K562 (cell line): ENCODE data around the gene RIPOR1. TPM values are rescaled to one million over a fixed set of nuclear protein-coding genes. Genes with fewer than 3 reads are reported as not detected.
A peak's percentile ranks its signal among the peaks of the same experiment; 100 is the strongest.

Source experiments
- ATAC-seq: fragments of 200-7000 bp; cut with Tn5 transposase; 3 replicates; pipeline ENCODE4 v1.9.1; 2020; ENCODE audit warnings: moderate library complexity
- BruUV-seq: library from RNA; stranded (reverse); fragments of 400-500 nt; replicated peaks from 2 replicates; lab custom pipeline; 2021; lab: Mats Ljungman, UMichigan
- CTCF ChIA-PET: fragments of 300-600 bp; formaldehyde crosslinking; extraction: SDS; loops from one replicate; lab custom pipeline; 2021; ENCODE audit warnings: low intra/inter-chr PET ratio; lab: Yijun Ruan, JAX
- POLR2A ChIA-PET: fragments of 300-600, 350-650 bp; sonication (Branson Sonifier 250); formaldehyde crosslinking; extraction: SDS; loops from one replicate; lab custom pipeline; 2021; ENCODE audit warnings: antibody characterized with exemption, inconsistent platforms; lab: Yijun Ruan, JAX
- DNase-seq, 4 experiments: peaks; one replicate each; pipeline versions ENCODE4 v3.0.0 to v3.0.0-alpha.2; 2011 to 2018; ENCODE audit warnings: low spot score in 3 of 4, mixed read lengths in 3 of 4; ENCODE audit errors: extremely low read depth in 1 of 4
- FAIRE-seq: peaks from 2 replicates; lab custom pipeline; 2011; peaks lifted over from hg19 to GRCh38; lab: Jason Lieb, UNC
- H2AFZ ChIP-seq: 2 replicates; pipeline ENCODE4 v1.6.0; 2011; ENCODE audit warnings: low read depth, low read length, control low read depth, inconsistent platforms
- H3K27ac ChIP-seq: fragments of 200-600 bp; 3 replicates; pipeline ENCODE4 v1.8.0; 2011; ENCODE audit warnings: low read depth, mild to moderate bottlenecking, control low read depth, inconsistent platforms, low read length, moderate library complexity, mixed read lengths; ENCODE audit errors: extremely low read depth
- H3K27me3 ChIP-seq, 2 experiments: fragments of 300-600 bp in 1 of 2; 2 replicates in 1 of 2; 3 replicates in 1 of 2; pipeline versions ENCODE4 v1.6.0 to v1.8.0; 2011; ENCODE audit warnings: inconsistent platforms in 2 of 2, low read length in 2 of 2, mild to moderate bottlenecking in 1 of 2, mixed read lengths in 1 of 2, moderate library complexity in 1 of 2; ENCODE audit not compliant: control insufficient read depth in 2 of 2, insufficient read depth in 2 of 2
- H3K36me3 ChIP-seq: fragments of 300-600 bp; 3 replicates; pipeline ENCODE4 v1.8.0; 2011; ENCODE audit warnings: mild to moderate bottlenecking, low read length, inconsistent platforms; ENCODE audit not compliant: control insufficient read depth, insufficient read depth
- H3K4me1 ChIP-seq, 2 experiments: fragments of 200-600 bp in 1 of 2; replicated peaks in 1 of 2; 2 replicates in 1 of 2; 3 replicates in 1 of 2; pipeline versions ENCODE4 v1.5.1 to v1.8.0; 2011; ENCODE audit warnings: inconsistent platforms in 2 of 2, low read length in 2 of 2, mild to moderate bottlenecking in 1 of 2, mixed read lengths in 1 of 2, moderate library complexity in 1 of 2; ENCODE audit not compliant: control insufficient read depth in 2 of 2, insufficient read depth in 2 of 2
- H3K4me2 ChIP-seq: 2 replicates; pipeline ENCODE4 v1.6.1; 2011; ENCODE audit warnings: low read length, control low read depth, inconsistent platforms, mixed read lengths; ENCODE audit not compliant: insufficient read depth
- H3K4me3 ChIP-seq: fragments of 200-600 bp; sonication (generic), shearing (Covaris generic); 2 replicates; pipeline ENCODE4 v1.5.1; 2016; ENCODE audit warnings: control low read depth, inconsistent platforms
- H3K79me2 ChIP-seq: fragments of 200-600 bp; 3 replicates; pipeline ENCODE4 v1.8.0; 2011; ENCODE audit warnings: low read length, inconsistent platforms; ENCODE audit not compliant: control insufficient read depth, insufficient read depth
- H3K9ac ChIP-seq, 2 experiments: 2 replicates each; pipeline versions ENCODE4 v1.6.0 to v1.6.1; 2011; ENCODE audit warnings: low read depth in 2 of 2, low read length in 2 of 2, control low read depth in 1 of 2, inconsistent platforms in 1 of 2, mild to moderate bottlenecking in 1 of 2, mixed read lengths in 1 of 2; ENCODE audit not compliant: insufficient read depth in 1 of 2
- H3K9me1 ChIP-seq: one replicate; pipeline ENCODE4 v1.6.0; 2011; ENCODE audit warnings: inconsistent platforms, mild to moderate bottlenecking, low read length, moderate library complexity; ENCODE audit not compliant: control insufficient read depth, insufficient read depth
- H3K9me3 ChIP-seq: replicated peaks from 2 replicates; pipeline ENCODE4 v1.5.1; 2011; ENCODE audit warnings: low read depth, low read length, inconsistent platforms; ENCODE audit not compliant: control insufficient read depth, insufficient read depth
- H4K20me1 ChIP-seq: replicated peaks from 2 replicates; pipeline ENCODE4 v1.6.1; 2011; ENCODE audit warnings: low read length, inconsistent platforms, mixed read lengths; ENCODE audit not compliant: control insufficient read depth, insufficient read depth
- BRF1 ChIP-seq: IDR thresholded peaks from 3 replicates; pipeline ENCODE4 v1.6.1; 2011; ENCODE audit warnings: borderline replicate concordance, mild to moderate bottlenecking; ENCODE audit not compliant: insufficient read length; ENCODE audit errors: extremely low read depth
- L3MBTL2 ChIP-seq: fragments of 450-650 bp; IDR thresholded peaks from 2 replicates; pipeline ENCODE4 v1.6.1; 2016; ENCODE audit warnings: mild to moderate bottlenecking, moderate library complexity
- PYGO2 ChIP-seq: fragments of 450-650 bp; IDR thresholded peaks from 2 replicates; pipeline ENCODE4 v1.6.1; 2016; ENCODE audit warnings: mild to moderate bottlenecking, missing genetic modification characterization, moderate library complexity, missing compliant biosample characterization
- RAD21 ChIP-seq, 2 experiments: fragments of 250-450 bp in 1 of 2; fragments of 450-650 bp in 1 of 2; sonication (Bioruptor Pico) in 1 of 2; formaldehyde crosslinking in 1 of 2; IDR thresholded peaks in 1 of 2; conservative IDR thresholded peaks in 1 of 2; 2 replicates each; pipeline versions ENCODE4 v1.4.0 to v1.8.0; 2020 to 2022; ENCODE audit warnings: mild to moderate bottlenecking in 2 of 2, moderate library complexity in 1 of 2
- RBM25 ChIP-seq: fragments of 200-400 bp; formaldehyde crosslinking; IDR thresholded peaks from 2 replicates; pipeline ENCODE4 v1.6.1; 2018; ENCODE audit warnings: low read length, low read depth, moderate library complexity; ENCODE audit not compliant: severe bottlenecking
- STAT6 ChIP-seq: sonication (generic); formaldehyde crosslinking; IDR thresholded peaks from 2 replicates; pipeline ENCODE4 v1.8.1; 2023; ENCODE audit warnings: mild to moderate bottlenecking, missing genetic modification reagents
- THRAP3 ChIP-seq: fragments of 450-650 bp; IDR thresholded peaks from 2 replicates; pipeline ENCODE4 v1.6.1; 2016; ENCODE audit warnings: mild to moderate bottlenecking, inconsistent platforms, borderline replicate concordance
- U2AF1 ChIP-seq: fragments of 200-400 bp; formaldehyde crosslinking; optimal IDR thresholded peaks from 2 replicates; pipeline ENCODE3; 2017; ENCODE audit warnings: mild to moderate bottlenecking, low read depth, low read length, moderate library complexity
- ZBTB5 ChIP-seq: fragments of 450-650 bp; IDR thresholded peaks from 2 replicates; pipeline ENCODE4 v1.6.1; 2017; ENCODE audit warnings: antibody characterized with exemption
- ZNF3 ChIP-seq: fragments of 250-450 bp; sonication (Bioruptor Pico); IDR thresholded peaks from 2 replicates; pipeline ENCODE4 v1.5.0; 2021; ENCODE audit warnings: mild to moderate bottlenecking, moderate library complexity
- ZNF584 ChIP-seq: fragments of 200-800 bp; sonication (Bioruptor generic); IDR thresholded peaks from 2 replicates; pipeline ENCODE4 v1.6.1; 2016; ENCODE audit warnings: low read depth, mild to moderate bottlenecking, missing genetic modification characterization, missing compliant biosample characterization
- WGBS: fragments of 100-300 bp; shearing (Covaris generic); methylation state at CpG from one replicate; pipeline ENCODE4 v1.1.6; 2016; ENCODE audit warnings: low coverage, mixed read lengths; ENCODE audit not compliant: insufficient coverage; ENCODE audit errors: missing lambda C conversion rate; 5-methylcytosine and 5-hydroxymethylcytosine counted together
- in situ Hi-C: fragments of 300-500 bp; cut with MboI; formaldehyde crosslinking; loops from 4 replicates; pipeline ENCODE4 v1.15.0; 2018; ENCODE audit warnings: inconsistent platforms, mixed read lengths
- intact Hi-C: fragments of 100-400 bp; cut with micrococcal nuclease; formaldehyde crosslinking; loops from 2 replicates; pipeline ENCODE4 v1.14.2; 2022
- polyA plus RNA-seq, 8 experiments: library from polyadenylated mRNA; depleted of rRNA in 4 of 8; stranded (reverse) in 5 of 8; unstranded in 3 of 8; fragments of >200 nt; fragmentation: Nextera tagmentation in 2 of 8; fragmentation: Illumina TruSeq in 1 of 8; extraction: Ambion mirVana in 2 of 8; extraction: Trizol in 1 of 8; gene quantifications; 2 replicates each; pipeline versions ENCODE4 v1.2.1 to v1.2.3, GENCODE V29; 2011 to 2014; ENCODE audit warnings: inconsistent platforms in 1 of 8, missing spikeins in 1 of 8
- total RNA-seq, 7 experiments: library from RNA; depleted of rRNA in 6 of 7; stranded (reverse); fragments of >200 nt in 6 of 7; fragmentation: Illumina TruSeq in 2 of 7; extraction: Trizol in 2 of 7; gene quantifications; 2 replicates each; pipeline versions ENCODE4 v1.2.1 to v1.2.3, GENCODE V29; 2011 to 2021; ENCODE audit warnings: low replicate concordance in 1 of 7

RIPOR1 gene
- total and polyA plus RNA-seq, 9 of the 15 experiments (the other 6 are each of a cell fraction or from before 2014, with no cell fraction given) = 0.36 to 31.1 (median 3.0) TPM

- ChIA-PET POLR2A (interaction anchor here (0.6 to 3.2 kb wide), 19 partner anchors 9 to 805 kb away, joined by 3 to 24 read pairs (median 3); partner anchors contain the start of genes ACD and PARD6A), CTCF (interaction anchor here (0.5 to 2.3 kb wide), 6 partner anchors 17 to 645 kb away, joined by 3 to 17 read pairs (median 3); partner anchors contain the start of gene PARD6A)
- Histone ChIP-seq H3K27me3 (no peaks in the 10 kb centered on the region), H3K4me1 (peaks cover 15 to 27% of the 10 kb centered on the region in 2 experiments; a peak in 4 of 5 replicates), H3K4me2 (peak overlapping the region; percentile 90), H2AFZ (peak overlapping the region; percentile 82), H3K27ac (peak overlapping the region; percentile 98), H3K36me3 (peaks cover 4% of the 10 kb centered on the region; the same call in 1 of the 3 replicates), H3K79me2 (peaks cover 66% of the 10 kb centered on the region), H3K9me3 (no peaks in the 10 kb centered on the region), H3K9ac (peak overlapping the region; percentile 97 to 99), H3K4me3 (peak overlapping the region; percentile 97), H4K20me1 (no peaks in the 10 kb centered on the region), H3K9me1 (no peaks in the 10 kb centered on the region)
- ATAC-seq (peak; percentile 69), FAIRE-seq (no peak), DNase-seq (peak; percentile 59 to 75 (median 70))
- no TSS peak for BruUV-seq
- under 1% methylated on average over 80 of the region's 96 CpGs for WGBS
- in situ Hi-C loops (no loop called here), intact Hi-C loops (loop anchor here (2.0 to 5.0 kb wide), 3 partner anchors 42 to 104 kb away; partner anchors contain the start of genes C16orf86 and ENKD1)
- TF ChIP-seq ZNF584 (CRISPR knock-in tag) (no peak), U2AF1 (peak; percentile 69), L3MBTL2 (no peak), RAD21 (CRISPR knock-in tag; conservative IDR thresholded peaks at IDR 0.05 in 1 of 2, IDR thresholded peaks at IDR 0.05 in 1 of 2) (no peak), STAT6 (CRISPR knock-in tag) (peak; percentile 31; the same call in 1 of the 2 replicates), THRAP3 (no peak), BRF1 (no peak), RBM25 (peak; percentile 17), ZBTB5 (no peak), PYGO2 (tag) (no peak), ZNF3 (CRISPR knock-in tag) (no peak)
These were observed 34.5 kb downstream of the RIPOR1 start for GRCh38 chr16:67562918-67563707.
